Stromal cell of bone marrow (primary cell): ENCODE data around the gene RNF213.

Experiments used
- DNase-seq: peaks from one replicate; pipeline ENCODE4 v3.0.0-alpha.2; 2012; ENCODE audit warnings: low read depth

The RNF213 gene

GRCh38 chr17:80260791-80261158 is at the start of gene RNF213:
RNF213 (plus strand) TSS chr17:80260852; CDS start chr17:80263682, 2,830 bp downstream.
- no peak for DNase-seq

DNA sequence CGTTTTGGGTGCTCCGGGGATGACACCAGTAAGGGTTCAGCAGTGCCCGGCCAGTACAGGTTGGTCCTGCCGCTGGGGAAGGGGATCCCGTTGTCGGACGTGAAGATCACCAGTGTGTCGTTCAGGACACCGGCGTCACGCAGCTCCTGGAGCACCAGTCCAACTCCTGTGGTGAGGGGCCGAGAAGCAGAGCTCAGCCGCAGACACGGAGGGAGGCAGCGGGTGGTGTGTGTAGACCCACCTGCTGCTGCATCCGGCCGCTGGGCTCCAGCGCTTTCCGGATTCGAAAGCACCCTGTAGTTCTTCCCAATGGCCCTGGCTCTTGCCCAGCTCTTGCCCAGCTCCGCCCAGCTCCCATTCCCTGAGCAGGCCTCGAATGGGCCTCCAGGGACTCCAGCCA is 48.5 kb upstream of the RNF213 start:
- no peak for DNase-seq

- no peak for DNase-seq
Measured at GRCh38 chr17:80212511-80212910, 48.1 kb upstream of the RNF213 start.

- DNase-seq: no peak
Measured at GRCh38 chr17:80212962-80213642, 47.5 kb upstream of the RNF213 start.

GRCh38 chr17:80213643-80213975 is 47.0 kb upstream of the RNF213 start:
- no peak for DNase-seq

- no peak for DNase-seq
Measured at GRCh38 chr17:80214012-80214877, 46.4 kb upstream of the RNF213 start.

GRCh38 chr17:80214878-80215210 is 45.8 kb upstream of the RNF213 start:
- DNase-seq: no peak

- no peak for DNase-seq
Measured at GRCh38 chr17:80216473-80217456, 43.9 kb upstream of the RNF213 start.

DNA sequence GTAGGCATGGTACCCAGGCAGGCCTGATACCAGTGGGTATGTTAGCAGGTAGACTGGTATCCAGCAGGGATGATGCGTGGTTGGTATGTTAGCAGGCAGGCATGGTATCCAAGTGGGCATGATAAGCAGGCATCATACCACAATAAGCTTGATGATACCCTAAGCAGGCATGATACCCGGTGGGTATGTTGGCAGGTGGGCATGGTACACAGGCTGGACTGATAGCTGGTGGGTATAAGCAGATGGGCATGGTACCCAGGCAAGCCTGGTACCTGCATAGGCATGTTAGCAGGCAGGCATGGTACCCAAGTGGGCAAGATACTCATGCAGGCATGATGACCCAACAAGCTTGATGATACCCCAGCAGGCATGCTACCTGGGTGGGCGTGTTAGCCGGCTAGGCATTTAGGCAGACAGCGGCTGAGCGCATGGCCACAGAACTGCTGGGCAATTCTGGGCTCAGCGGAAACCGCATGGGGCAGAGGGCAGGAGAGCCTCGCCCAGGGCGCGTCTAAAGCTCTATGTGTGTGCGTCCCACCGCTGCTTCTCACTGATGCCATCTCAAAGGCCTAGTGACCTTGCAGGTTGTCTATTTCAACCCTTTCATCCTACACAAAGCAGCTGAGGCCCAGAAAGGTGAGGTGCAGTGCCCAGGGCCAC is 42.8 kb upstream of the RNF213 start:
- DNase-seq: no peak

- no peak for DNase-seq
Measured at GRCh38 chr17:80218391-80218790, 42.3 kb upstream of the RNF213 start.

- peak; percentile 73 for DNase-seq
Measured at GRCh38 chr17:80219013-80219762, 41.5 kb upstream of the RNF213 start.

DNA sequence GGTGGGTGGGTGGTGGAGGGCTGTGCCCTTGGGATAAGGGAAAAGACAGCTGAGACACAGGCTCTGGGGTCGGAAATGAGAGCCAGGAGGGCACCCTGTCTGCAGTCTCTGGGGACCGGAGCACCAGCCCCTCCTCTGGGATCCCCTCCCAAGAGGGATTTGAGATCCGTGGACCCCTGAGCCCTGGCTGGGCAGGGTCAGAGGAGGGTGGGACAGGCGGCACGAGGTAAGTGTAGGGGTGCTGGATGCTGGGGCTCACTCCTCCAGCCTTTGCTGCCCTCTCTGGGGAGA is 40.9 kb upstream of the RNF213 start:
- no peak for DNase-seq

DNA sequence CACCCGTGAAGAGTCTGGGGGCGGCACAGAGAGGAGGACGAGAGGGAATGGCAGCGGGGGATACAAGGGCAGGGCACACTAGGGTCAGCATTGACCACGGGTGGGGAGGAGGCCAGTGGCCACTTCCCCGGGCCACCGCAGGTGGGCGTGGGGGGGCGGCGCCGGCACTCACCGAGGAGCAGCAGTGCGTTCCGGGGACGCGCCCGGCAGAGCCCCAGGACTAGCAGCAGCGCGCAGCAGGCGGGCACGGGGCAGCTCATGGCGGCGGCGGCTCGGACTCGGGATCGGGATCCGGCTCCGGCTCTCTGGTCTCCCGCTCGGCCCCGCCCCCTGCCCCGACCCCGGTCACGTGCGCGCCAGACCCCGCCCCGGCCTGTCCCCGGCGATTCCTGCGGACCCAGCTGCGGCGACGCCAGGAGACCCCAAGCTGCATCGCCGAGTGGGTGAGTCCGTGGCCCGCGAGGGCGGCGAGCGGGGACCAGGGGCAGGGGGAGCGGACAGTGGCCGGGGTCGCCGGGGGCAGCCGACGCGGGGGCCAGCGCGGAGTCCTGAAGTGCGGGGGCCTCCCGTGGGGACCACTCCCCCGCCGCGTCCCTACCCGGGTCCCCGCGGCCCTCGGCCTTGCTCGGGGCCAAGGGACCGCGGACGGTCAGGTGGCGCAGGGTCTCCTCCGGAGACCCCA is 40.5 kb upstream of the RNF213 start, which contains the start of the genes SGSH and SLC26A11:
TSS of gene SGSH (minus strand) at position 280 of the 682 bp plus-strand sequence. CDS start at position 260, 20 bp downstream.
TSS of gene SLC26A11 (plus strand) at position 374 of the 682 bp plus-strand sequence. CDS start 1,134 bp downstream, outside the sequence.
- peak; percentile 30 for DNase-seq

DNA sequence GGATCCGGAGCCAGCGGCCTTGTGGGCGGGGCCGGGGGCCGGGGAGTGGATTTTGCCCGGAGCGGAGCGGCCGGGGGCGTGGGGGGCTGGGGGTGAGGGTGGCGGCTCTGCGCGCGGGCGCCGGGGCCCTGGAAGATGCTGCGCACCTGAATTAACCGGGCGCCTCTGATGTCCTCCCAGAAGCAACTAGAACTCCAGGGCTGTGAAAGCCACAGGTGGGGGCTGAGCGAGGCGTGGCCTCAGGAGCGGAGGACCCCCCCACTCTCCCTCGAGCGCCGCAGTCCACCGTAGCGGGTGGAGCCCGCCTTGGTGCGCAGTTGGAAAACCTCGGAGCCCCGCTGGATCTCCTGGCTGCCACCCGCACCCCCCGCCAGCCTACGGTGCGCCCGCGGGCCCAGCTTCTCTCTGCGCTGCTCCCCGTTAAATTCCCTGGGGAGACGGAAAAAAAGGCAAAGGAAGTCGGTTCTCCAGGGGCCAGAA is 39.9 kb upstream of the RNF213 start:
- DNase-seq: no peak

DNA sequence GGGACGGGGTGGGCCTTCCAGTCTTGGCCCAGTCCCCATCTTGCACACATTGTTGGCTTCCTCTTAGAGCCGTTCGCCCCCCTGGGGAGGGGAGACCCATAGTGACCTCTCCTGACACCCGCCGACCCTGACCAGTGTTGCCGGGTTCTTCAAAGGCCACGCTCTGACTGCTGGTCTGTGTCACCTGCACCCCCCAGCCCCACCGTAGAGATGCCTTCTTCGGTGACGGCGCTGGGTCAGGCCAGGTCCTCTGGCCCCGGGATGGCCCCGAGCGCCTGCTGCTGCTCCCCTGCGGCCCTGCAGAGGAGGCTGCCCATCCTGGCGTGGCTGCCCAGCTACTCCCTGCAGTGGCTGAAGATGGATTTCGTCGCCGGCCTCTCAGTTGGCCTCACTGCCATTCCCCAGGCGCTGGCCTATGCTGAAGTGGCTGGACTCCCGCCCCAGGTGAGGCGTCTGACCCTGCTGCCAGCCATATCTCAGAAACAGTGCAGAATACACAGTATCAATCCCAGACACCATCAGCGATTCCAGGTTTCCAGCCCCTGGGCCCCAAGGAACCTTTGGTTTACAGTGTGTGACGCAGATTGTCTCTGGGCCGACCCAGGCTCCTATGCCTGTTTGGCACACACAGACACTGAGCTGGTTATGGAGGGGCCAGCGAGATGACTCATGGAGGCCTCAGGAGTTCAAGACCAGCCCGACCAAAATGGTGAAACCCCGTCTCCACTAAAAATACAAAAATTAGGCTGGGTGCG is 39.1 kb upstream of the RNF213 start:
- DNase-seq: no peak

DNA sequence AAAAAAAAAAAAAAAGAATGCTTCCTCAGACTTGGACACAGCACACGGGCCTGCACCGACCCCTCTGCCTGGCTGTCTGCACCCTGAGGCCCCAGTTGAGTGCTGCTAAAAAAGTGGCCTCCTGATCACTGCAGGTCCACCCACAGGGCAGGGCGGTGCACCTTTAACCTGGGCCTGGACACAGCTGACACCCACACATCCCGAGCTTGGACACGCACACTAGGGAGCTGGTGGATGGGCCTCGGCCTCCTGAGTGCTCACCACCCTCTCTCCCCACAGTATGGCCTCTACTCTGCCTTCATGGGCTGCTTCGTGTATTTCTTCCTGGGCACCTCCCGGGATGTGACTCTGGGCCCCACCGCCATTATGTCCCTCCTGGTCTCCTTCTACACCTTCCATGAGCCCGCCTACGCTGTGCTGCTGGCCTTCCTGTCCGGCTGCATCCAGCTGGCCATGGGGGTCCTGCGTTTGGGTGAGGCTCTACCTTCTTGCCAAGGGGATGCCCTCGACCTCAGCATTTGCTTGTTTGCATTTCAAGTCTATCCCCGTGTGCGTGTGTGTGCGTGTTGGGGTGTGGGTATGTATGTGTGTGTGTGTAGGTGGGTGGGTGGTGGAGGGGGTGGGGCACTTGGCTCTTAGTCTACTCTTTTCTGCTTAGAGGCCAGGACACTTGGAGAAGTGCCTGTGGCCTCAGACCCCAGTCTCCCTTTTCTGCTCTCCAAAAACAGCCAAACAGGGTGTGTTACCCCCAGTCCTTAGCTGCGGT is 38.1 kb upstream of the RNF213 start:
- no peak for DNase-seq

GRCh38 chr17:80223142-80223815 is 37.4 kb upstream of the RNF213 start:
- DNase-seq: no peak

DNA sequence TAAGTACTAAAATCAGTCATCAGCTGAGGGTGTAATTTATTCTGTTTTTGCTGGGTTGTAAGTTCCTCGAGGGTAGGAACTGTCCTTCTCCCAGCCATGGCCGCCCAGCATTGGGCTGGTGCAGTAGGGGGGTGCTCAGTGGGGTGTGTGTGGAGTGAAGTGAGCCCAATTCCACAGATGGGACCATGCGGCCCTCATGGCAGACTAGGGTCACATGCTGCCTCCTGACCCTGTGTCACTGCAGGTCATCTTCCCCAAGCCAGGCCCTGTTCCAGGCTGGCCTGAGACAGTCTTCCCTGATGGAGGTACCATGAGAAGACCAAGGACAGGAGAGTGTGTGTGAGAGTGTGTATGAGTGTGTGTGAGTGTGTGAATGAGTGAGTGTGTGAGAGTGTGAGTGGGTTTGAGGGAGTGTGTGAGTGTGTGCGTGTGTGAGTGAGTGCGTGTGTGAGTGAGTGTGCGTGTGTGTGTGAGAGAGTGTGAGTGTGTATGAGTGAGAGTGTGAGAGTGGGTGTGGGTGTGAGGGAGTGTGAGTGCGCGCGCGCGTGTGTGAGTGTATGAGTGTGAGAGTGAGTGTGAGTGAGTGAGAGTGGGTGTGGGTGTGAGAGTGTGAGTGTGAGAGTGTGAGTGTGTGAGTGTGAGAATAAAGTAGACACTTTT is 36.7 kb upstream of the RNF213 start:
- DNase-seq: no peak
